HG03097 (cell line): ENCODE measurements around the gene NBEA.

Experiments used
- ATAC-seq: cut with Tn5 transposase; IDR thresholded peaks from one replicate; pipeline ENCODE4 v1.9.1; 2021; ENCODE audit not compliant: unreplicated experiment, low FRiP score

NBEA gene

DNA sequence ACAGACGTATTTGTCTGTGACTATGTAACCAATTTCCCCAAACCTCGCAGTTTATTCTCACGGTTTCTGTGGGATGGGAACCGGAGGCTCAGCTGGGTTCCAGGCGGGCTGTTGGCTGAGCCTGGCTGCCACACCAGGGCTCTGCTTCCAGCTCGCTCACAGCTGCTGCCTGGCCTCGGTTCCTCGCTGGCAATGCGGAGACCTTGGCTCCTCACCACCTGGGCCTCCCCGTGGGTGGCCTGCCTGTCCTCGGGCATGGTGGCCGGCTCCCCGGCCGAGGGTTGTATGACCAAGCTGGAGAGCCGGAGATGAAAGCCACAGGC lies 753.3 kb downstream of the NBEA start:
- ATAC-seq = no peak

DNA sequence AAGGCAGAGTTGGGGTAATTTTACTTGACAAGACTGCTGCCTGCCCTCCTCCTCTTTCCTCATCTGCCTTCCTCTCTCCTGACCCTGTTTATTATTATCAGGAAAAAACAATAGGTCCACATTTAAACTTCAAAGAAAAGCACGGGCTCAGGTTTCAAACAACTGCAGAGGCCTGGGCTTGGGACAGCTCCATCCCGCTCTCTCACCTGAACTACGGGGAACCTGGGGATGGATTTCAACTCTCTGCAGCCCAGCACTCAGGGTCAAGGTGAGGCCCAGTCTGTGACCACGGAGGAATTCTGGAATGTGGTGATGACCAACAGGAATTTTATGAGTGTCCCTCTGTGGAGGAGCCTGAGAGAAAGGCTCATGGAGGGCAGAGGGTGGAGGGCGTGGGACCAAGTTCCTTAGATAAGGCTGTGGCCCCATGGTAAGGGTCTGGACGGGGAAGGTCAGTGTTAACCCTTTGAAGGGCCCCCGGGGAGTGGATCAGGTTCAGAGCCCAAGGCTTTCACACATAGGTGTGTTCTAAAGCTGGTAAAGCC lies 755.2 kb downstream of the NBEA start:
- ATAC-seq = no peak

DNA sequence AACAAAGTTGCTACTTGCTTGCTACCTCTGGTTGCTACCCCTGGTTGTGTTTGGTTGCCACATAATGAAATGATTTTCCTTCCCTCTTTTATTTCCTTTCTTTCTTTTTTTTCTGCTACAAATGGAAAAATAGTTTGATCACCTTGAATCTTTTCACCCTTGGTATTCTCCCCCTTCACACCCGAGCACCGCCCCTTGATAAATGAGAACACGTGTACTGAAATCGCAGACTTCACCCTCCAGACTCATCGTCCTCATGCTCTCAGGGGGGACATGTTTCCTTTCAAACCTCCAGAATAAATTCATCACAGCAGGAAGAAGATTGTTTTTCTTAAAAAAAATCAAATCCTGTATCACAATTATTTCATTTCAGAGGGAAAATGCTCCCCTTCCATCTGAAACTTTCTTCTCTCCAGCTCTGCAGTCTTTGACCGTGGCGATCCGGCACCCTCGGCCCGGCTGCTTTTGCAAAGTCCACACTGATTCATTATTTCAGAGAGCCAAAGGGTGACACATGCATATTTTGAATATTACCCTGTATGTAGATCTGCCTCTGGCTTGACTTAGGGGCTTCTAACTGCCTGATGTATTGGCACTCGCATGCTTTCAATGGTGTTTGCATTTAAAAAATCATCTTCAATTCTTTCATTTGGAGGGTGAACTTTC lies 757.0 kb downstream of the NBEA start:
- no peak for ATAC-seq

DNA sequence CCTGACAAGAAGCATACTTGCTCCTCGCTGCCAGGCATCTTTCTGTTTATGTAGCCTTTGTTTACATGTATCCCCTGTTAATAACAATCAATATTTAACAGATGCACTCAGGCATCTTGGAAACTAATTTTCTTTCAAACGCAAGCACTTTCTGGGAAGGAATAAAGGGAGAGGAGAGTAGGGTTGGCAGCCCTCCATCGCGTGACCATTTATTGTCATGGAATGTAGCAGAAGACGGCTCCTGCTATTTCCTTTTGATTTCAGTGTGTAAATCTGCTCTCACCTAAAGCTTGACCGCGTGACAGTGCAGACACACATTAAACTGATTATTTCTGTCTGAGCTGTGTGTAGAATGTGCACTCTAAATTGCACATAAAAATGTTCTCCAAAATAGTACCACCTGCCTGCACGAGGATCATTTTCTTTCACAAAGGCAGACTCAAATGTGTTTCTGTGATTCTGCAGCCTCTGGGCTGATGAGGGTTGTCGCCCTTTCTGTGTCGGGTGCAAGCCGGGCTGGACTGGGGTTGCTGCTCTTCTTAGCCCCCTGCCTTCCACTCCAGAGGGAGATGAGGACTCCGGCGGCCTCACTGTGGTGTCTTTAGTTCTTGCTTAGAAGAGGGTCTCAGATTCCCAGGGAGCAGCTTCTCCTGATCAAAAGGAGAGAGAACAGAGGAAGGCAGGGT lies 757.9 kb downstream of the NBEA start:
- no peak for ATAC-seq

DNA sequence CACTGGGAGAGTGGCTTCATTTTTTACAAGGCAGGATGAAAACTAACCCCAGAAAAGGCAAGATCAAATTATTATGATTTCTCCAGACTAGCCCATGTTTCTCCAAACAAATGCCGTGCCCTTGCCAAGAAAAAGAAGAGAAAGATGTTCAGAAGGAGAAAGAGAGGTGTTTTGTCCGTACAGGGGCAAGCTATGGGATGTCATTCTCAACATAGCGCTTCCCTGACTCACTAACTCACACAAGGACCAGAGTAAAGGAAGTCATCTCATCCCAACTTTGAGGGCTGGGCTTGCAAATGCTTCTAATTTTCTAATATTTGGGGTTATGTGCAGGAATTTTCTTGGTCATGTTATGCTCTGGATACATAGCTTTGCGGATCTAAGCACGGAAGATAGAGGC lies 758.6 kb downstream of the NBEA start:
- ATAC-seq = no peak

DNA sequence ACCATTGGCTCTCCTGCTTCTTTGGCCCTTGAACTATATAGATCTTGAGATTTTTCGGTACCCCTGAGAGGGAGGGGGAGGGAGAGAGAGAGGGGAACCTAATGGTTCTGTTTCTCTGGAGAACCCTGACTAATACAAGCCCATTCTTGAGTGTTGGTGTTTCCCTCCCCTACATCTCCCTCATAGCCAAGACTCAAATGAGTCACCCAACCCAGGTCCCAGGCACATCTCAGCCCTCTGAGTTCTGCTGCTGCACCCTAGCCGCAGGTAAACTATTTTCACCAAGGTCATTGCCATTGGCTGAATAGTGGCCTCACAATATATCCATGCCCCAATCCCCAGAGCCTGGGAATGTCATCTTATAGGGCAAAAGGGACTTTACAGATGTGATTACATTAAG lies 760.2 kb downstream of the NBEA start:
- ATAC-seq = no peak

DNA sequence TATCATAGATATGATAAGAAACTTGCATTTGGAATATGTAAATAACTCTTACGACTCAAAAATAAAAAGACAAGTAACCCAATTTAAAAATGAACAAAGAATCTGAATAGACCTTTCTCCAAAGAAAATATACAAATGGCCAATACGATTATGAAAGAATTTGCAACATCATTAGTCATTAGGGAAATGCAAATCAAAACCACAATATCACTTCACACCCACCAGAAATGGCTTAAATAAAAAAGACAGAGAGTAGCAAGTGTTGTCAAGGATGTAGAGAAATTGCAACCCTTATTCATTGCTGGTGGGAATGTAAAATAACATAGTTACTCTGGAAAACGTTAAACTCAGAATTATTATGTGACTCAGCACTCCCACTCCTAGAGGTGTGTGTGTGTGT lies 761.0 kb downstream of the NBEA start:
- ATAC-seq = no peak

DNA sequence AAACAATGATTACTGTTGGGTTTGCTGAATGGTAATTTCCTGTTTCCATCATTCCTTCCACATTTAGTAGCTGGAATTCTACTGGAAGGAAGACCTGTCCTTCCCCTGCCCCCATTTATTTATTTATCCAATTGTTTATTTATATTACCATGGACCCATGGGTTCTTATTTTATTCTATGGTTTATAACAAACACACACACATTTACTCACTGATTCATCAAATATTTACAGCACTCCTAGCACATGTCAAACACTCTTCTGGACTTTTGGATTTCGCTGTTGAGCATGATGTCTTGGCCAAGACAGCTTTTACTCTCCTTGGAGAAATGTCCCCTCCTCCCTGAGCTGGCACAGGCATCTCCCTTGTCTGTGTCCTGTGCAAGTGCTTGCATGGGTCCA lies 762.3 kb downstream of the NBEA start:
- ATAC-seq = no peak

DNA sequence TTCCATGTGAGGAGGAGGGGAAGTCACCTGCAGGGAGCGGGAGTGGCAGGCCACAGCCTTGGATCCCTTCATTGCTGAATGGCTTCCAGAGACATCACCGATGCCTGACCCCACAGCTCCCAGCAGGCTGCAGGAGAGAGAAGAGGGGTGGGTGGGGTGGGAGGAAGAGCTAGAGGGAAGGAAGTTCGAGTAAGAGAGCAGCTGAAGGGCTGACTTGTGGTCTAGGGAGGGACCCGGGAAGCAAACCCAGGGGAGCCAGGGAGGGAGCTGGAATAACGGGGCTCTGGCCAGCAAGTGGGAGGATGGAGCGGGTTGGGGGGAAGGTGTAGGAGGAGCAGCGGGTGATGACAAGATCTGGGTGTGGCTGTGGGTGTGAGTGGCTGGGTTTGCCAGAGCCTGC lies 764.2 kb downstream of the NBEA start:
- ATAC-seq = no peak

DNA sequence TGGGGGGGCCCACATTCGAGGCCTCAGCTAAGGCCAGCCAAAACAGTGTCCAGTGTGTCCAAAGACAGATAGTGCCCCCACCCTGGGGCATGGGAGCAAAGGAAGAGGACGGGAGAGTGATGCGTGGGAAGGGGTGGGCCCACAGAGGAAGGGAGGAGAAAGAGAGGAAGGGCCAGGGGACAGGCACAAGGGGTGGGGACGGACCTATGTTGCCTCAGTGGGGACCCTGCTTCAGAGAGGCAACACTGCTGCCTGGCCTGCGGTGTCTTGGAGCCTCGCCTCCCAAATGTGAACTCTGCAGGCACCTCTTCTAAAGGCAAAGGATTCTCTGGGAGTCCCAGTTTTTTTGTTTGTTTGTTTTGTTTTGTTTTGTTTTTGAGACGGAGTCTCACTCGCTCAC lies 764.7 kb downstream of the NBEA start:
- ATAC-seq = no peak

DNA sequence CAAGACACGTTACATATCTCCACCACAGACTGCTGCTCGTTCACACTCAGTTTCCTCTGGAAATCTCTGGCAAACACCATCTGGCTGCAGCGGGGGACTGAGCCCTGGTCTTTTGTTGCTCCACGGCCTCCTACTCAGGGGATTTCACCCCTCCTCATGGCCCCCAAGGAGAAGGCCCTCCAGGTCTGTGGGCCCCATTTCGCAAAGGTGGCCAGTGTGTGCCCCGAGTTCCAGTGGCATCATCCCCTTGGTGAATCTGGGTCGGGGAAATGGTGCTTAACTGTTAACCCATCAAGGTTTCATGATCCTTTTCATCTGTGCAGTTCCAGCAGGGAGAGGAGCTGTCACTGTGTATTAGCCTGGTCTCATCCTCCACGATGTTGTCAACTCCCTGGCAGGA lies 769.8 kb downstream of the NBEA start:
- ATAC-seq = no peak

DNA sequence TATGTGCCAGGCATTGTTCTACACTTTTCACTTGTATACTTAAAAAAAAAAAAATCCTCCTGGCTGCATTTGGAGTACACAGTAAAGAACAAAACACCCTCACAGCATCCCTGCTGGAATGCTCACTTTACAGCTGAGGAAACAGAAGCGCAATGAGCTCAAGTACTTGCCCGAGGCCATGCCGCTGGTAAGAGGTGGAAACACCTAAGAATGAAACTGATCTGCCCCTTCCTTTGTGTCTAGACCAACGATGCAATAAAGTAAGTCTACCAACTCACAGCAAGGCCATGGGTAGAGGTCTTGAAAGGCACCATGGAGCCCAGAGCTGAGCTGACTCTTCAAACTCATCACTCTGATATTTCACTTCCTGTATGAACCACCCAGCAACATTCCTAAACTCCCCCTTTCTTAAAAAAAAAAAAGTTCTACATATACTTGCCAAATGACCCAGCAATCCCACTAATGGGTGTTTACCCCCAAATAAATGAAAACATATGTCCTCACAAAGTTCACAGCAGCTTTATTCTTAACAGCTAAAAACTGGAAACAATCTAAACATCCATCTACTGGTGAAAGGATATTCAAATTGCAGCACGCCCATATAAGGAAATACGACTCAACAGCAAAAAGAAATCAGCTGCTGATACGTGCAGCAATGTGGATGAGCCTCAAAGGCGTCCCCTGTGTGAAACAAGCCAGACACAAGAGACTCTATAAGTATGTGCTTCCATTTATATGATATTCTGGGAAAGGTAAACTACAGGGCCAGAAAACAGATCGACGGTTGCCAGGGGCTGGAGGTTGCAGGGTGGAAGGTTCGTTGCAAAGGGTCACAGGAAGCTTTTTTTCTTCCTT lies 771.1 kb downstream of the NBEA start:
- ATAC-seq = no peak

DNA sequence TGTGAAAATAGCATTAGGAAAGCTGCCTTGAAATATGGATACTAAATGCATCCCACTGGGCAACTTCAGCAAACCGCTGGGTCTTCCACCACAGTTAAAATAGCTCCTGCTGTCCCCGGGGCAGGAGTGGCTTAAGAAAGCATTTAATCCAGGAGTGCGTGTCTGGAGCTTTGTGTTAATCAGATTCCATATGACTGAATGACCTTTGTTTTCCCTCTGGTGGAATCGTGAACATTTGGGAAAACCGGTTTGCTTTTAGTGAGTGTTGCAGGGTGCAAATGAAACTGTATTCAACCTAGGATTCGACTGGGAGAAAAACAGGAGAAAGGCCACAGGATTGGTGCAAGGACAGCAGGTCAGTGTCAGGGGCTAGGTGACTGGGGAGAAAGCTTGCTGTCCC lies 772.1 kb downstream of the NBEA start:
- no peak for ATAC-seq

DNA sequence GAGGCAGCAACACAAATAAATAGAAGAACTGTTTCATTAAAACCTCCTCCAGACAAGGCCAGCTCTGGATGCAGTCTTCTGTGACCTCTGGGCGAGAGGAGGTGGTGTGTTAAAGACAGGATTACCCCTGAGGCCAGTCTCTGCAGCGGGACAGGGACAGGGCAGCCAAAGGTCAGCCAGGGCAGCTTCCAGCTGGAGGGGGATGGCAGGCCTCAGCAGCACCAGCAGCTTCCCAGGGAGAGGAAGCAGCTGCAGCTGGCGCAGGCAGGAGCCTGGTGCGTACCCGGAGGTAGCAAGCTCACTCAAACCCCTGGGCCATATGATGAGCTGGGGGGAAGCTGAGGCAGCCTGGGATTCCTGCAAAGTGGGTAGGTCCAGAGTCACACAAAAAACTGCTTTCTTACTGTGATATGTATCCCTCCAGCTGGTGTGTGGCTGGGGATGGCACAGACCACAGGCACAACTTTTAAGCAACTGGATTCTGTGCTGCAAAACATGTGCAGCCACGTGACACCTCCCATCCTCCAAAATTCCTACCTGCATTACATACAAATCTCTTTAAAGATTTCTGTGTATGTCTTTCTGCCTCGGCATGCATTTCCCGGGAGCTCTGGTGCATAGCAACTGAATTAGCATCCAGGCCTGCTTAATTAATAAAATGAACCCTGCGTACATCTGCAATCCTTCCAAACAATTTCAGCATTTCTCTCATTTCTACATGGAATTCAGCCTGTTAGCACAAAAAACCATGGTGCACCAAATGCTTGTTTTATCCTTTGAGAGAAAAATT lies 772.7 kb downstream of the NBEA start:
- no peak for ATAC-seq

DNA sequence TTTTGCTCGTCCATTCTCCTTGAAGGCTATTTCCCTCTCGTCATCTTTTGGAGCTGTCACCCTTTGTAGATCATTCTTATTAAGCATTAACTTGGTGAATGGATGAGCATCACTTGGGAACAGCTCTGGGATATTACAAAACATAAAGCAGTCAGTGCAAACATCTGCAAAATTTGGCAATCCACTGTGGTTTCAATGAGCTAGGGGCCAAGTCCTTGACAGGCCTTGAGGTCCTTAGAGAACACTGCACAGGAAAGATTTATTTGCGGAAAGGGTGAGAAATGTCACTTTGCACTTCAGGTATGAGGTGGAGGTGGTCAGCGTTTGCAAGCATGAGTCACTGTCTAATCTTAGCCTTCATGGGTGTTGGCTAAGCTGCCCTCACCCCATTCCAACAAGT lies 774.1 kb downstream of the NBEA start:
- ATAC-seq = no peak

DNA sequence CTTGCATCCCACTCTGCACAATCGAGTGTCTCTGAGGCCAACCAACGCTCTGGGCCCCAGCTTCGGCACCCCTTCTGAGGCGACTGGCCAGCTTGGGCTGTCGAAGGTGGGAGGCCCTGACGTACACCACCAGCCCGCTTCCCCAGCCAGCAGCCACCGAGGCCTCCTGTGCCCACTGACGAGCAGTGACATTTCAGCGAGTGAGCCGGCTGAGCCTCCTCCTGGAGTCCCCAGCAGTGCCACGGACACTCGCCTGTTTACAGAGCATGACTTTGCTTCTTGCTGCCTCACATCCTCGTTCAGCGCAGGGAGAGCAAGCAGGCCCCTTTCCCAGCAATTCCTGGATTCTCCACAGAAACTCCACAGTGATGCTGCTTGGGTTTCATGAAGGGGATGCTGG lies 774.7 kb downstream of the NBEA start:
- no peak for ATAC-seq

DNA sequence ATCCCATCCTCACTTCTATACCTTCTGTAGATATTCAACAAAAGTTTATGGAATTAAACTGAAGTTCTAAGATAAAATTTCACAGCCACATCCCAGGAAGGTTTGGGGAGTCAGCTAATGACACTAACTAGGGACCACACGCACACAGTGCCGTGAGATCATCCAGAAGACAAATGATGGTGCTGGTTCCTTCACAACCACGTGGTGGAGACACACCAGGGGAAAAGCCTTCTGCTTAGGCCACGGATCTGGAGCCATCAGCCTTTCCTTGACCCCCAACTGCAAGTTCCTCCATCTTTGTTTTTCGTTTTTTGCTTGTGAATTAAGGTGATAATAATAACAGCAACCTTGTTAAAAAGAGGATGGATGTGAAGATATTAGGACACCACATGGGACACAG lies 776.0 kb downstream of the NBEA start:
- ATAC-seq = no peak

DNA sequence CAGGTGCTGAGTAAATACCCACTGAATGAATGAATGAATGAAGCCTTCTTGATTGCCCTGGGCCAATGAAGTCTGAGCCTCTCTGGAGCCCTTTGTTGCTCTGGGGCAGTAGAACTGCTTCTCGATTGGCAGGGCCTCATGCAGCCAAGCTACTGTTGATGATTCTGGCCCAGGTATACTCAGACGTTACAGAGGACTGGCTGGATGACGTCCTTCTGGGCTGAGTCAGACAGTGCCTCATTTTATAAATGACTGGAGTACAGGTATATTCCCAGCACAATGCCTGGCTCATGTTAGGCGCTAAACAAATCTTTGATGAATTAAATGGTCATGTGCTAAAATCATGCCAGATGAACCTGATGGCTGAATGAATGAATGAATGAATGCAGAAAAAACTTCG lies 778.2 kb downstream of the NBEA start:
- no peak for ATAC-seq

DNA sequence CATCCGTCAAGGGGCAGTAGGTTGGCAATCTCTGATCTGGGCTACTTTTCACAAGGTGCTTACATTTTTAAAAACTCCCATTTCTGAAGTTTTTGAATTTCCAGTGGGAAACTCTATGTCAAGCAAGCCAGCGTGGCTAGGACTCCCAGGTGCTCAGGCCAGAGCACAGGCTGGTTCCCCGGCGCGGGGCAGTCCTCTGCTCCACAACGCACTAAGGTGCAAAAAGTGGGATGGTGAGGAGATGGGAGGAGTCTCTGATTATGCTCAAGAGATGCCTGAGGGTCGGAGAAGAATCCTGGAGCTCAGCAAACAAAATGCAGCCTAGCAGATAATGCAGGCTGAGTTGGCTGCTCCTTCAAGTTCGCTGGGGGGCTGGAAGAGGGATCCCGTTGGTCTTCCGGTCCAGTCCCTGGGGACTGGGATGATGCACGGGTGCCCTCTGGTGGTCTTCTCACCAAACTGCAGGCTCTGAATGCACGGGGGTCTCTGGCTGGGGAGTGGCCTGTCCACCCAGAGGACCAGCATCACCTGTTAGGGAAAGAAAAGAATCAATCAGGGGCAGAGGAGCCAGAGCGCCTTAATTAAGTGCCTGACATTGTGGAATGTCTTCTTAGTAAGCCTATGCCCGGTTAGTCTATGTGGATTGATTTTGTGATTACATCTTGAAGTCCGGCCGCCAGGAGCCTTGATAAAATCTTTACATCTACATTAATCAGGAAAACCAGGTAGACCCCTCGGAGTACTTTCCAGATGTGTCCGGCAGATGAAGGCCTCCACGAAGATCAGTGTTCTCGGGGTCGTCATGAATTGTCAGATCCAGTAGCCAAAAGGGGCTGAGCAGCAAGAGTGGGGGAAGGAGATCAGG lies 778.9 kb downstream of the NBEA start:
- no peak for ATAC-seq
